CD4-positive, alpha-beta T cell treated with Interleukin-15 for 1 hour (primary cell): Measurements from ENCODE around the gene FGD1.
A peak's percentile ranks its signal among the peaks of the same experiment; 100 is the strongest.

Experiments
- DNase-seq: peaks from one replicate; pipeline ENCODE4 v3.0.0-alpha.2; 2020

The FGD1 gene

DNA sequence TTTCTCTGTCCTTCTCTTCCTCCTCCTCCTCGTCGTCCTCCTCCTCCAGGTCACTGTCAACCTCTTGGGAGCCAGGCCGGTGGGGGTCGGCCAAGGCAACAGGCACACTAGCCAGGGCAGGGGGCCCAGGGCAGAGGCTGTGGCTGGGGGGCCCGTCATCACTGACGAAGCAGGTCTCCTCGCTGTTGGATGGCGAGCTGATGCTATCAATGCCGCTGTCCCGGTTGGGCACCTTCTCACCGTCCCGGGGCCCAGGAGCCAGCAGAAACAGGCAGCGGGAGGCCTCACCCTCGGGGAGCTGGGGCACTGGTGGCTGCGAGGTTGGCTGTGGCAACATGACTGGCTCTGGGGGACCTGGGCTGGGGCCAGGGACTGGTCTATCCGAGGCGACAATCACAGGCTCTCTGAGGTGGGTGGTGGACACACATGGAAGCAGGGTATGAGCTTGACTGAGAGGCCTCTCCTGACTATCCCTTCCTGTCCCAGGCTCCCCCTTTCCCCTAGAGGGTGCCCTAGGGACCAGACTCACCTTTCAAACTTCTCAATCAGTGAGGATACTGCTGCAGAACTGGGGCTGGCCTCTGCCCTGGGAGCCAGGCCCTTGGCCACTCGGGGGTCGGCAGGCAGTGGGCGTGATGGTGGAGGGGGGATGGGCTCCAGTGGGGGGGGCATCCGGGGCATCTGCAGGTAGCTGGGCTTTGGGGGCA is 25.8 kb downstream of the FGD1 start:
- DNase-seq: no peak

DNA sequence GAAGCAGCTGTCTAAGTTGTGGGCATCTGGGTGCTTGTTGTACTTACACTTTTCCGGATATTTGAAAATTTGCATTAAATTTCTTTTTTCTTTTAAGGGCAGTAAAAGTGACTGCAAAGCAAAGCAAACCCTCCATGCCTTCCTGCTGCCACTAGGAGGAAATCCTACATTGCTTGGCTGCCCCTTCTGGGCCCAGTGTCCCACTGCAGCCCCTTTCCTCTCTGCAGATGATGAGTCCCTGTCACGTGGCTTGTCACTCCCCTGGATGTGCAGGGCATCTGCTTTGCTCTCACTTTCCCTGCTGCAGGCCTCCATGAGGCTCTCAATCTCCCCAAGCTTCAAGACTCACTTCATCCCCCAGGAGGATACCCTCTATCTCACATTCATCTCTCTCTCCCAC is 43.1 kb downstream of the FGD1 start:
- DNase-seq: no peak

DNA sequence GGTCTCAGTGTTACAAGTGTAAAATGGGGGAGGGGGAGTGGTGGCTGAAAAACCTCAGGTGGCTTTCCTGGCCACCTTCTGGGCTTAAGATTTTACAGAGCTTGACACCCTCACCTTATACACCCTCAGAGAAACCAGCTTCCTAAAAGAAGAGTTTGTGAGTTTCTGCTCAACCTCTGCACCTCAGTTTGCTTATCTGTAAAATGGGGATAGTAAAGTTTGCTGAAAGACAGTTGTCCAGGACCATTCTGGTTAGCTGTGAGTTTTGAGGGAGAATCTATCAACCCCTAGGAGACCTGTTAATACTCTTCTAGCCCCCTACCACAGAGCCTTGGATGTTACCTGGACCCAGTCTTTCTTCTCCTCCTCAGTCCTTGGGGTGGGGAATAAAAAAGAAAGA is 46.1 kb downstream of the FGD1 start:
- no peak for DNase-seq

DNA sequence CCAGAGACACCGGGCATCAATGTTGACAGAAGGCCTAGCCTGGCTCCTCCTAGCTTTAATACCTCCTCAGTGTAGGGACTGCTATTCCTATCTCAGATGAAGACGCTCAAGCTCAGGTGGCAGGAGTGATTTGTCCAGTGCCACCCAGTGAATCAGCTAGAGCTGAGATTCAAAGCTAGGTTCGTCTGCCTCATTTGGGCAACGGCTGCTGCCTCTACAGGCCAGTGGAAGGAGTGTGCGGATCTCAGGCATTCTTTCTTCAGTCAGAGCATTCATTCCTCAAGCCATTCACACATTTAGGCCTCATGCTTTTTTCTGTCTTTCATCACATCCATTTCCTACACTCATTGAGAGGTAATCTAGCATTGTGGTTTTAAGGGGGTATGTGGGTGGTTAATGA is 48.6 kb downstream of the FGD1 start:
- no peak for DNase-seq

DNA sequence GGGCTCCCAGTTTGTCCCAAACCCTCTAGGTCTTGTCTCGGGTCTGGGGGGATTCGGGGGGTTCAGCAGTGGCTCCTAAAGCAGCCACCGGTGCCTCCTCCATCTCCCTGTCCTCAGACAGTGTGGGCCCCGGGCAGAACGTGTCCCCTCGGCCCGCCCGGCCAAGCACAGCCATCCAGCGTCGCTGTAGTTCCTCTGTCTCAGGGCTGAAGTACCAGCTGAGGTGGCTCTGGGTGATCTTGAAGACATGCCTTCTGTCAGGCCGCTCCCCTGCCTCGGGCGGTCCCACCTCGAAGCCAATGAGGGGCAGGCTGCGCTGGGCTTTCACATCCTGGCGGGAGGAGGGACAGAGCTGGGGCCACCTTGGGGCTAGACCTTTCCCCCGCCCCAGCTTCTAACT is 50.0 kb downstream of the FGD1 start:
- DNase-seq: no peak

DNA sequence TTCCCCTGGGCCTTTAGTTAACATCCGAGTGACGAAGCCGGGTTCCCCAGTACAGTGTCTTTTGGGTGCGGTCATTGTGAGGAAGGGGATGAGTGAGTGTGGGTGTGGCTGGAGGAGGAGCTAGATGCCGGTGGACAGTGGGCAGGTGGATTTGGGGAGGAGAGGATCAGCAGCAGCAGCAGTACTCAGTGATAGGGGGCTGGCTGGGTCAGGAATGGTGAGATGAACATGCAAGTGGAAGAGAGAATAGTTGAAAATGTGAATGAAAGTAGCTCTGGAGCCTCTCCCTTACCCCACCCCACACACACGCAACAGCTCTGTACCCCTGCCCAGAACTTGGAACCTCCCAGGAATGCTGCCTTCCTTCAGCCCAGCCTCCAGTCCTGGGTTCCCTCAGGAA is 51.3 kb downstream of the FGD1 start:
- no peak for DNase-seq

DNA sequence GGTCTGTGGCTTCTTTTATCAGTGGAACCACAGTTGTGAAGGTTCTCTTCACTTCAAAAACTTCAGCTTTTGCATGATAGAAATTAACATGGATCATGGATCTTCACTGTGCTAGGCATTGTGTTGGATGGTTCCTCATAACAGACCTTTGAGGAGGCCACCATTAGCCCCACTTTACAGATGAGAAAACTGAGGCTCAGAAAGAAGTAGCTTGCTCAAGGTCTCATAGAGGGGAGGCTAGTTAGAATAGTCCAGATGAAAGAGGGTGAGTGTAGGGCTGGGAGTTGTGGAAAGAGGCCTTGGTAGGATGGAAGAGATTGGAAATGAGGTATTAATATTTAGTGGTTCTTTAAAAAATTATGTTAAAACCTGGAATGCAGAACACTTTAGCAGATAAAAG is 53.2 kb downstream of the FGD1 start:
- no peak for DNase-seq

DNA sequence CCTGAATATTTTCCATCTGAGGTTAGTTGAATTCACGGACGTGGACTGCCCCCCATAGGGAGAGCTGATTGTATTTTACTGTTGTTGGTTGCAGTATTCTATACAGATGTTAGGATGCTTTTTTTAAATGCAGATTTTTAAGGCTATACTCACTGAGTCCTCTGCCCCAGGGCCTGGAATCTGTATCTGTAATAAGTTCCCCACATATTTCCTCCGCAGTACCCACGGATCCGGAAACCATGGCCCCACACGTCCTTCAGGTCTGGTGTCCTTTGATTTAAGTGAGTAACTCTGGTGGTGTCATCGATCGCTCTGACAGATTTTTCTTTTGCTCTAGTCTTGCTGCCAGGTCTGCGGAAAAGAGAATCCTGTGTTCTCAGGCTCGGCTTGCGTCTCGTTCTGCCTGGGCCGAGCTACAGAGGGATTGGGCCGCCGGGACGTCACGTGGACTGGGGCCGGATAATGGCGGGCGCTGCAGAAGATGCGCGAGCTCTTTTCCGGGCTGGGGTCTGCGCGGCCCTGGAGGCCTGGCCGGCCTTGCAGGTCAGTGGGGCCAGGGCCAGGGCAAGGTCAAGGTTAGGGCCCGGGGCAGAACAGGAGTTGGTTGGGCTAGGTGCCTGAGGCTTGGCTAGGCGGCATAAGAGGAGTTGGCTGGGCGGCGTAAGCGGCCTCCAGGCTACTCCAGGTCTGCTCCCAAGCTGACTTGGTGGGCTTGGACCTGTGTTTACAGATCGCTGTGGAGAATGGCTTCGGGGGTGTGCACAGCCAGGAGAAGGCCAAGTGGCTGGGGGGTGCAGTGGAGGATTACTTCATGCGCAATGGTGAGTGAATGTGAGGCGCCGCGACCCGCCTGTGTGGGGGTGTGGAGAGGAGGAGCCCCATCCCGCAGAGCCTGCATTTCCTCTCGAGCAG is 55.8 kb downstream of the FGD1 start, which contains the start of gene TSR2:
Gene TSR2, plus strand, starts transcription at position 445 of the 912 bp plus-strand sequence. Its CDS starts 18 bp downstream, at position 463.
- DNase-seq: peak; percentile 77

DNA sequence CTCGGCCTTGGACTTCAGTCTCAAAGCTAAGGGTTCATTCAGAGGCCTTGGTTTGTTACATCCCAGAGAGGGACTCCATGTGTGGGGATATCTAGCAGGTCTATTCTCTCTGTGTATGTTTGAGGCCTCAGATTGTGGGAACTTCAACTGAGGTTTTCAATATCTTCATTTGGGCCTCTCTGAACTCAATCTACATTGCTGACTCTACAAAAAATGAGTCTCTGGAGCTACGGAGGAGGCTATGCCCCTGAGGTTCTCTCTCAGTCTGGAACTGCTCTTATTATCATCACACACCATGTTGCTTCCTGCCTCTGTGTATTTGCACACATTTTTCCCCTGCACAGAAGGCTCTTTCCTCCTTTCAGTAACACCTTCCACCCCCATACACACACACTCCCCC is 60.9 kb downstream of the FGD1 start:
- DNase-seq: no peak

DNA sequence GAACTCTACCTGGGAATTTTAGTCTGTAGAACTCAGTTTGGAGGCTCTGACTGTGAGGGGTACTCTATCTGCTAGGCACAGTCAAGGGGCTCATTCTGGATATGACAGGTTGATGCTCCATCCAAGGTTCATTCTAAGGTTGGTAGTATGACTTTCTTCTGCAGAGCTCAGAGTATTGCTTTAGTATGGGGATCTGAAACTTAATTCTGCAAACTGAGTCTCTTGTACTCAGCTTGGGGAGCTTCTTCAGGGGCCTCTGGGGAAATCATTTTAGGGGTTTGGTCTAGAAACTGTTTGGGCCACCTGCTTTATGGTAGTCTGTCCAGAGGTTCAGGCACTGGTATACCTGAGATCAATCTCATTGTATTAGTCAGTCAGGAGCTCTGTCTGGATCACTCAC is 65.5 kb downstream of the FGD1 start:
- no peak for DNase-seq

DNA sequence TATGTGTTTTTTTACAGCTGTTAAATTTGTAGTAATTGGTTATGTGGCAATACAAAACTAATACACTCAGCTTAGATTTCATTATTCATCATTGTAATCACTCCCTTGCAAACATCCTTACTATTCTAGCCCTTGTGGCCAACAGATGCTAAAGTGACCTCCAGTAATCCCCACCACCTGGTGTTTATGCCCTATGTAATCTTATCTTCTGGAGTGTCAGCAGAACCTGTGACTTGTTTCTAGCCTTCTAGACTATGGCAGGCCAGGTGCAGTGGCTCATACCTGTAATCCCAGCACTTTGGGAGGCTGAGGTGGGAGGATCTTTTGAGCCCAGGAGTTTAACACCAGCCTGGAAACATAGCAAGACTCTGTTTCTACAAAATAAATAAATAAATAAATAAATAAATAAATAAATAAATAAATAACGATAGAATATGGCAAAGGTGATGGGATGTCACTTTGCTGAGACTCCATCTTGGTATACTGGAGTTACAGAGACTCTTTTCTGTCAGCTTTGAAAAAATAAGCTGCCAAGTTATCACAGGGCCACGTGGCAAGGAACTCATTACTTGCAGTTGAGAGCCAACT is 68.1 kb downstream of the FGD1 start:
- DNase-seq: no peak

DNA sequence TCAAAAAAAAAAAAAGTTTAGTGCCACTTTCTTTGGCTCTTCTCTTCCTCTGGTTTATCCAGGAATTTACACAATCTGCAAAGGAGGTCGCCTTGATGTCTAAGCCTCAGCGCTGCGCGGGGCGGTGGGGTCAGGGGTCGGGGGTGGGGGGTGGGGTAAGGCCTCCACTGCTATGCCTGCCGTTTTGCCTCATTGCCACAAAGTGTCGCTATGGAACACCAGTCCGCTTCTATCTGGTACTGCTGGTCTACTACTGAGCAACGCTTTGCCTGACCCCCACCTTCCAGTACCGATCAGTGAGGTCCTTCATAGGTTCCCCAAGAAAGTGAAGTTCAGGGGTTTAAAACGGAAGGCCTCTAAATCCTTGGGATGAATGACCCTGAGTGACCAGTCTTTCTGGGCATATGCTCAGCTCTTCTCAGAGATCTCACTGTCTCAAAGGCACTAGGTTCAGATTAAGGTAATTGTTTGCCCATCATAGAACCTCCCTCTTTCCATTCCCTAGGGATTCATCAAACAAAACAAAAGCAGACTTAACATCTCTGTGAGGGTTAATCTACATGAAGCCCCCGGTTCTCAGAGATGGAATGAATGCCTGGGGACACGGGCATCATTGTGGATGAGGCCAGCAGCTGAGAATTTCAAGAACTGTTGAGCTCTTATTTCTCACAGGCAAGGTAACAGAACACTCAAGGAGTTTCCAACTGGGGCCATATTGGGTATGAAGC is 72.7 kb downstream of the FGD1 start:
- no peak for DNase-seq

DNA sequence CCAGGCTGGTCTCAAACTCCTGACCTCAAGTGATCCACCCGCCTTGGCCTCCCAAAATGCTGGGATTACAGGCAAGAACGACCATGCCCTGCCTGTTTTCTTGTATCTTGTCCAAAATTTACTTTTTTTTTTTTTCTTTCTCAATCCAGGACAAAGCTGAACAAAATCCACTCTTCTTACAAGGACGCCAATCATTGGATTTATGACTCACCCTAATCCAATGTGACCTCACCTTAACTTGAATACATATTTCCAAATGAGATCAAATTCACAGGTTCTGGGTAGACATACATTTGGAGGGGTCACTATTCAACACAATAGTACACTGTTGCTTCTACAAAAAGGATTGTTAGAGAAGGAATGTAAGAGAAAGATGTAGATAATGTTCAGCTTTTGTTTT is 73.9 kb downstream of the FGD1 start:
- DNase-seq: no peak

DNA sequence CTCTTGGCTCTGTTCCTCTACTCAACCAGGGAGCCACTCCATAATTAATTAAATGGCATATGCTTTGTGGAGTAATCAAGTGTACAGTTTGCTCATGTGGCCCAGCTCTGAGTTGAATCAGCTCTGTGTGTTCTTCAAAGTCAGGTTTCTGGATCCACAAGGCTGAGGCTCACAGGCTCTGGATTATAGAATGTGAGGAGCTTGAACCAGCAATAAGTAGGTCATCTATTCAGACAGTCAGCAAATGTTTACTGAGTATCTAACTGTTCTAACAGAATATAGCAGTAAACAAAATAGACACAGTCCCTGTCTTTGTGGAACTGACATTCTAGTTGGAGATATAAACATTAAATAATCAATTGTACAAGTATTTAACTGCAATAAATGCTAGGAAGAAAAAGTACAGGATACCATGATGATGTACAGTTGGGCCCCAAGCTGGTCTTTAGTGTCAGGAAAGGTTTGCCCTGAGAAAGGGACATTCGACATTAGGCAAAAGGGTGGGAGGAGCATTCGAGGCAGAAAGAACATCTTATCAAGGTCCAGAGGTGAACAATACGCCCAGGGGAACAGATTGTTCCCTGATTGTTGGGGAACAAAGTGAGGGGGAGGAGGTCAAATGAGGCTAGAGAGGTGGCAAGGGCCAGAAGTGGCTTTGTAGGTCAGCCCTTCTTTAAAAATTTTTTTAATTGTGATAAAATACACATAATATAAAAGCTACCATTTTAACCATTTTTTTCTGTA is 76.3 kb downstream of the FGD1 start:
- no peak for DNase-seq

DNA sequence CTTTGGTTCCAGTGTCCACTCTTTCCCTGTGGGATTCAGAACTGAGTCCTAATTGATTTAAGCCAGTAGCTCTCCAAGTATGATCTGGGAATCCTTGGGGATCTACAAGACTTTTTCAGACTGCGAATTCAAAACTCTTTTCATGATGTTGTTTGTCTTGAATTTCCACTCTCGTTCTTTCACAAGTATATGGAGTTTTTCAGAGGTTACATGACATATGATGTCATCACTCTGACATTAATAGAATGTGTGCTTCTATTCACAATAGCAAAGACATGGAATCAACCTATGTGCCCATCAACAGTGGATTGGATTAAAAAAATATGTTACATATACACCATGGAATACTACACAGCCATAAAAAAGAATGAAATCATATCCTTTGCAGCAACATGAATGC is 79.1 kb downstream of the FGD1 start:
- DNase-seq: no peak

DNA sequence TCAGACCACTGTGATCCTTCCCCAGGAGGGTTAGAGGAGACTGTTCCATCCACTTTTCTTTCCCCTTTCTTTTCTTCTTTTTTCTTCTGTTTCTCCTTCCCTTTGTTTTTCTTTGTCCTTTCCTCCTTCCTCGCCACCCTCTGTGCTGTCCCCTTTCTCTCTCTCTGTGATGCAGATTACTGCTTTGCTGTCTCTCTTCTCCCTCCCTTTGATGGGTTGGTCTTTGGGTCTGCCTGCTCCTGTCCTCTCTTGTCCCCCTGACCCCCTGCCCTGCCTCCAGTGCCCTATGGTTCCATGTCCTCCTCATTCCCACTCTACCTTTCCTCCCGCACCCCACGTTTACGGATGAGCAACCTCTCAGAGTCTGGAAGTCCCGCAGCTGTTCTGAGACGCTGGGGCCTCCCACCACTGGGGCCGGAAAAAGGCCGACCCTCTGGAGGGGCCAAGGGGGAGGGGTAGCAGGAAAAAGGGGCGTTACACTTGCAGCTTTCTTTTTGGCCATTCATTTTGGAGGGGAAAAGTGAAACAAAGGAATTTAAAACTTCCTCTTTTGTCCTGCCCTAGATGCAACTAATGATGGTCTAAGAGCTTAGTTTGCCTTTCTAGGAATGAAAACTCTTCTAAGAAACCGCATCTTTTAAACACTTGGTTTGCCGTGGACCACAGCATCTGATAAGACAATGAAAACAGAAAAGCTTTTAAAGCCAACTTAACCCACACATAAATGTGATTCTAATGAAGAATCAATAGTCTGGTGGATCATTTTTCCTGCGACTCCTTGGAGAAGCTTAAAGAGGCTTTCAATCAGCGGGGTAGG is 80.3 kb downstream of the FGD1 start:
- no peak for DNase-seq

DNA sequence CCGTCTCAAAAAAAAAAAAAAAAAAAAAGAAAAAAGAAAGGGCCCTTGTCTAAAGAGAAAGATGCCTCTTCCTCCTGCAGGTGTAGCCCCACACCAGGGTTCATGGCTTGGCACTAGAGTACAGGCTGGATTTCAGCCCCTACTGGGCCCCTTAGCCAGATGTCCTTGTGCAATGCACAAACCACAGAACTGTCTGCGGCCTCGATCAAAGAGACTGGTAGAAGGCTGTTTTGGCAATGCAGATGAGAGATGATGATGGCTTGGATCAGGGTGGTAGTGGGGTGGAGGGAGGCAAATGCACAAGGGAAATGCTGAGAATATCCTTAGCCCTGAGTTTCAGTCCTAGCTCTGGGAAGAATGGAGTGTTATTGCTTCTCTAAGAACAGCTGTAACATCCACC is 82.3 kb downstream of the FGD1 start:
- no peak for DNase-seq

DNA sequence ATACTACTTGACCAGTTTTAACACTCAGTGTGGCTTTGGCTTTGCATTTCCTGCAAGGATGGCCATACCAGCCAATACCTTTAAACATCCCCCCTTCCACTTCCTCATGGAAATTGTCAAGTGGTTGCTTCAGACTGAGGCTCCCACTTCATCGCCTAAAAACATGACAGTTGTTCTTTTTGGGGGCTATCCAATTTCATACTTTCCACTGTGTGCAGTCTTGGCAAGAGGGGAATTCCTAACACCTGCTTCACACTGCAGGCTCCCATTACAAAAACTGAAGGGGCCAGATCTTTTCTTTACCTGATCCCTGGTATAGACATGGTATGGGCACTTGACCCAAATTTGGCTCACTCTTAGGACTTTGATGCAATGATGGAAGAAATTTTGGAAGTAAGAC is 84.3 kb downstream of the FGD1 start:
- DNase-seq: no peak

DNA sequence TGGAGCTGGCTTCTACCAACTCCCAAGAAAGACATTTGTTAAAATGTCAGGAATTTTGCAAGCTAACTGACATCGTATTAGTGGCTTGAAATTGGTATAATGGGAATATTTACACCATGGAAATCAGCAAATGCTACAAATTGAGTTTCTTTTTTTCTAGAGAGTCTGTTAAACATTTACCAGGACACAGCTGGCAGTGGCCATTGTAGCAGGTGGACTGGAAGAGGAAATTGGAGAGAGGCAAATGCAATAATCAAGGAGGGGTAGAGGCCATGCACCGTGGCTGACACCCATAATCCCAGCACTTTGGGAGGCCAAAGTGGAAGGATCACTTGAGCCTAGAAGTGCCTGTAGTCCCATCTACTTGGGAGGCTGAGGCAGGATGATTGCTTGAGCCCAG is 88.8 kb downstream of the FGD1 start:
- no peak for DNase-seq

DNA sequence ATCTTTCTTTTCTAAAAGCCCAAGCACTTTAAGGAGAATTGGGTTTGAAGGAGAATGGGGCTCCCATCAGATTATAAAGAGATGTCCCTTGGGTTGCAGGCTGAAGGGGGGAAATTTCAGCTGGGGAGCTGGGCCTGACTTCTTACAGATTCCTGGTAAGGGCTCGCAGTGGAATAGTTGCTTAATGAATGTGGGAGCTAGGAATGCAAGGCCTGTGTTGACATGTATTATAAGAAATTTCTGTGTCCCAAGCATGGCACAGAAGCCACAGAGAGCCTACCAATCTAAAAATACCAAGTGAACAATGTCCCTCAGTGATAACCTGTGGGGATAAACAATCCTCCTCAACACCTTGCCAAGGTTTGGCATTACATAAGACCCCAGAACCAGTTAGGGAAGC is 98.9 kb downstream of the FGD1 start:
- DNase-seq: no peak
